Activated CD4-positive, alpha-beta T cell treated with anti-CD3 and anti-CD28 coated beads for 36 hours (primary cell): ENCODE results near the gene C5orf15. TPM values are rescaled to one million over a fixed set of nuclear protein-coding genes. Genes with fewer than 3 reads are reported as not detected.
A peak's percentile ranks its signal among the peaks of the same experiment; 100 is the strongest.

Experiments used
- ATAC-seq: fragments of 200-7000 bp; cut with Tn5 transposase; one replicate; pipeline ENCODE4 v1.10.0; 2021; ENCODE audit warnings: mild to moderate bottlenecking, moderate library complexity
- CTCF ChIA-PET: fragments of 350-600 bp; sonication (Branson Sonifier 250); formaldehyde crosslinking; loops from one replicate; lab custom pipeline; 2021; ENCODE audit warnings: antibody characterized with exemption; lab: Charles Lee
- POLR2A ChIA-PET: fragments of 350-600 bp; sonication (Branson Sonifier 250); formaldehyde crosslinking; loops from one replicate; lab custom pipeline; 2021; ENCODE audit warnings: antibody characterized with exemption, inconsistent platforms; lab: Charles Lee
- DNase-seq: peaks from one replicate; pipeline ENCODE4 v3.0.0-alpha.2; 2020
- H3K27ac Mint-ChIP-seq: one replicate; pipeline ENCODE4 v1.8.0; 2021; ENCODE audit warnings: mixed read lengths
- H3K27me3 Mint-ChIP-seq: one replicate; pipeline ENCODE4 v1.8.0; 2021; ENCODE audit warnings: mixed read lengths
- H3K36me3 Mint-ChIP-seq: one replicate; pipeline ENCODE4 v1.8.0; 2021; ENCODE audit warnings: low read depth, mixed read lengths
- H3K4me1 Mint-ChIP-seq: one replicate; pipeline ENCODE4 v1.8.0; 2021; ENCODE audit warnings: mixed read lengths
- H3K4me3 Mint-ChIP-seq: one replicate; pipeline ENCODE4 v1.8.0; 2021; ENCODE audit warnings: mild to moderate bottlenecking, moderate library complexity, mixed read lengths
- H3K9me3 Mint-ChIP-seq: one replicate; pipeline ENCODE4 v1.8.0; 2021; ENCODE audit warnings: low read depth, mixed read lengths
- intact Hi-C, 2 experiments: fragments of 100-400 bp; cut with DNase I in 1 of 2; cut with micrococcal nuclease in 1 of 2; formaldehyde crosslinking; loops; one replicate each; pipeline versions ENCODE4 v1.14.2 to v1.15.1; 2022 to 2024; cut with DNase I, micrococcal nuclease
- total RNA-seq, 2 experiments: library from RNA; stranded (reverse); gene quantifications; one replicate each; pipeline ENCODE4 v1.2.3, GENCODE V29; 2021

The C5orf15 gene
- total RNA-seq, 2 experiments from 2014 or later: 28.7 to 38.7 TPM

- Mint-ChIP-seq H3K9me3 (no peaks in the 10 kb centered on the region), H3K4me3 (no peak overlapping the region), H3K27me3 (no peaks in the 10 kb centered on the region), H3K27ac (no peak overlapping the region), H3K36me3 (no peaks in the 10 kb centered on the region), H3K4me1 (no peaks in the 10 kb centered on the region)
- DNase-seq: no peak
- CTCF ChIA-PET: interaction anchor here (0.9 to 1.3 kb wide), 3 partner anchors 17 to 523 kb away, joined by 3 to 10 read pairs (median 4); no protein-coding TSS in a partner anchor
- intact Hi-C loops: loop anchor here (10.0 kb wide), 3 partner anchors 193 to 523 kb away; partner anchors contain the start of gene FSTL4 (in 1 of the 2)
- POLR2A ChIA-PET: no interaction called here
- ATAC-seq: no peak
These were observed 21.0 kb downstream of the C5orf15 start for GRCh38 chr5:133947431-133947841.

- Mint-ChIP-seq H3K27ac (no peak overlapping the region), H3K27me3 (no peaks in the 10 kb centered on the region), H3K36me3 (no peaks in the 10 kb centered on the region), H3K9me3 (no peaks in the 10 kb centered on the region), H3K4me1 (no peaks in the 10 kb centered on the region), H3K4me3 (no peak overlapping the region)
- DNase-seq (no peak), ATAC-seq (no peak)
- ChIA-PET POLR2A (no interaction called here), CTCF (interaction anchor here (0.6 to 2.0 kb wide), 6 partner anchors 9 to 190 kb away, joined by 3 to 6 read pairs (median 3); no protein-coding TSS in a partner anchor)
- intact Hi-C loops: loop anchor here (2.0 to 10.0 kb wide), 4 partner anchors 191 to 525 kb away; partner anchors contain the start of gene FSTL4 (in 1 of the 2)
These were observed 22.9 kb downstream of the C5orf15 start for GRCh38 chr5:133945568-133945967.

GRCh38 chr5:133944263-133945185, 23.9 kb downstream of the C5orf15 start:
- no peak overlapping the region for H3K27ac Mint-ChIP-seq
- ATAC-seq (peak; percentile 81), DNase-seq (peak; percentile 78)
- H3K36me3 Mint-ChIP-seq: no peaks in the 10 kb centered on the region
- no peak overlapping the region for H3K4me3 Mint-ChIP-seq
- CTCF ChIA-PET: interaction anchor here (0.6 to 2.1 kb wide), 16 partner anchors 10 to 652 kb away, joined by 3 to 7 read pairs (median 3); no protein-coding TSS in a partner anchor
- peaks cover 3% of the 10 kb centered on the region for H3K4me1 Mint-ChIP-seq
- no peaks in the 10 kb centered on the region for H3K9me3 Mint-ChIP-seq
- POLR2A ChIA-PET: no interaction called here
- intact Hi-C loops: loop anchor here (1.0 to 10.0 kb wide), 10 partner anchors 75 to 833 kb away; partner anchors contain the start of gene FSTL4 (in 1 of the 2)
- no peaks in the 10 kb centered on the region for H3K27me3 Mint-ChIP-seq

- intact Hi-C loops: loop anchor here (5.0 to 10.0 kb wide), 4 partner anchors 189 to 831 kb away; partner anchors contain the start of gene FSTL4 (in 1 of the 2)
- CTCF ChIA-PET: interaction anchor here (0.8 to 2.1 kb wide), 5 partner anchors 10 to 95 kb away, joined by 3 to 7 read pairs (median 5); no protein-coding TSS in a partner anchor
These were observed 25.0 kb downstream of the C5orf15 start for GRCh38 chr5:133943475-133943817.

GRCh38 chr5:133942614-133943474, 25.6 kb downstream of the C5orf15 start:
- peaks cover 18% of the 10 kb centered on the region for H3K4me1 Mint-ChIP-seq
- H3K9me3 Mint-ChIP-seq: no peaks in the 10 kb centered on the region
- H3K27me3 Mint-ChIP-seq: no peaks in the 10 kb centered on the region
- H3K4me3 Mint-ChIP-seq: no peak overlapping the region
- H3K36me3 Mint-ChIP-seq: no peaks in the 10 kb centered on the region
- no peak overlapping the region for H3K27ac Mint-ChIP-seq
- intact Hi-C loops: loop anchor here (5.0 to 10.0 kb wide), 4 partner anchors 188 to 831 kb away; partner anchors contain the start of gene FSTL4 (in 1 of the 2)
- ChIA-PET POLR2A (no interaction called here), CTCF (interaction anchor here (0.8 to 2.1 kb wide), 5 partner anchors 11 to 95 kb away, joined by 3 to 7 read pairs (median 3); no protein-coding TSS in a partner anchor)
- ATAC-seq (no peak), DNase-seq (no peak)

More at GRCh38 chr5:133943475-133943817, 25.0 kb downstream of the C5orf15 start:
- POLR2A ChIA-PET: no interaction called here
- H3K4me1 Mint-ChIP-seq: peaks cover 14% of the 10 kb centered on the region
- H3K9me3 Mint-ChIP-seq: no peaks in the 10 kb centered on the region
- H3K27ac Mint-ChIP-seq: no peak overlapping the region
- H3K4me3 Mint-ChIP-seq: no peak overlapping the region
- ATAC-seq (no peak), DNase-seq (no peak)
- no peaks in the 10 kb centered on the region for H3K27me3 Mint-ChIP-seq
- H3K36me3 Mint-ChIP-seq: no peaks in the 10 kb centered on the region

- POLR2A ChIA-PET: no interaction called here
These were observed 26.8 kb downstream of the C5orf15 start for GRCh38 chr5:133941456-133942196.

GRCh38 chr5:133939668-133940067, 28.8 kb downstream of the C5orf15 start:
- CTCF ChIA-PET: no interaction called here

More at GRCh38 chr5:133941456-133942196, 26.8 kb downstream of the C5orf15 start:
- Mint-ChIP-seq H3K9me3 (peaks cover 2% of the 10 kb centered on the region), H3K4me3 (no peak overlapping the region), H3K27ac (no peak overlapping the region), H3K36me3 (no peaks in the 10 kb centered on the region), H3K27me3 (no peaks in the 10 kb centered on the region), H3K4me1 (peaks cover 19% of the 10 kb centered on the region)
- ATAC-seq (no peak), DNase-seq (no peak)
- intact Hi-C loops: loop anchor here (5.0 to 10.0 kb wide), 4 partner anchors 187 to 829 kb away; partner anchors contain the start of gene FSTL4 (in 1 of the 2)
- CTCF ChIA-PET: interaction anchor here (0.7 kb wide), 1 partner anchor 56 kb away, joined by 3 read pairs; no protein-coding TSS in a partner anchor

GRCh38 chr5:133938929-133939328, 29.5 kb downstream of the C5orf15 start:
- Mint-ChIP-seq H3K27me3 (no peaks in the 10 kb centered on the region), H3K4me1 (peaks cover 24% of the 10 kb centered on the region), H3K27ac (peak overlapping the region; percentile 14), H3K36me3 (no peaks in the 10 kb centered on the region), H3K9me3 (peaks cover 4% of the 10 kb centered on the region), H3K4me3 (no peak overlapping the region)
- intact Hi-C loops: no loop called here
- ATAC-seq (peak; percentile 63), DNase-seq (no peak)
- CTCF ChIA-PET: interaction anchor here (0.6 to 1.0 kb wide), 3 partner anchors 70 to 1471 kb away, joined by 3 to 4 read pairs (median 3); no protein-coding TSS in a partner anchor
- POLR2A ChIA-PET: interaction anchor here (1.4 kb wide), 1 partner anchor 9 kb away, joined by 7 read pairs; no protein-coding TSS in a partner anchor

More at GRCh38 chr5:133939668-133940067, 28.8 kb downstream of the C5orf15 start:
- ATAC-seq: no peak
- intact Hi-C loops: loop anchor here (5.0 to 10.0 kb wide), 4 partner anchors 185 to 827 kb away; partner anchors contain the start of gene FSTL4 (in 1 of the 2)
- POLR2A ChIA-PET: no interaction called here
- DNase-seq: no peak
- H3K9me3 Mint-ChIP-seq: peaks cover 4% of the 10 kb centered on the region
- H3K27me3 Mint-ChIP-seq: no peaks in the 10 kb centered on the region
- no peaks in the 10 kb centered on the region for H3K36me3 Mint-ChIP-seq
- no peak overlapping the region for H3K27ac Mint-ChIP-seq
- peaks cover 19% of the 10 kb centered on the region for H3K4me1 Mint-ChIP-seq
- H3K4me3 Mint-ChIP-seq: no peak overlapping the region

GRCh38 chr5:133938039-133938821, 30.2 kb downstream of the C5orf15 start:
- Mint-ChIP-seq H3K9me3 (peaks cover 4% of the 10 kb centered on the region), H3K27ac (peak overlapping the region; percentile 14)

More at GRCh38 chr5:133938039-133938821, 30.2 kb downstream of the C5orf15 start:
- ATAC-seq (no peak), DNase-seq (no peak)
- no peak overlapping the region for H3K4me3 Mint-ChIP-seq
- POLR2A ChIA-PET: interaction anchor here (0.6 to 1.4 kb wide), 2 partner anchors 8 to 15 kb away, joined by 5 to 7 read pairs; no protein-coding TSS in a partner anchor
- no peaks in the 10 kb centered on the region for H3K36me3 Mint-ChIP-seq
- intact Hi-C loops: no loop called here
- peaks cover 27% of the 10 kb centered on the region for H3K4me1 Mint-ChIP-seq
- CTCF ChIA-PET: interaction anchor here (0.6 to 1.0 kb wide), 3 partner anchors 69 to 1471 kb away, joined by 3 to 4 read pairs (median 3); no protein-coding TSS in a partner anchor
- no peaks in the 10 kb centered on the region for H3K27me3 Mint-ChIP-seq
